Measurements from ENCODE around the gene TMEM63A.
"Not testable (repeated sequence)": the region's sequence is repeated elsewhere in the genome, so short reads cannot be mapped to it uniquely, and the experiment has no call there.

The TMEM63A gene

GRCh38 chr1:225815090-225815489, 67.1 kb downstream of the TMEM63A start:
- H3K27me3 ChIP-seq (ENCODE audit: insufficient read depth, low read length, poor library complexity); H3K27ac ChIP-seq (ENCODE audit: low read depth, low read length); H2AK5ac ChIP-seq (ENCODE audit: low read length); H2BK5ac ChIP-seq (ENCODE audit: low read length); H3K18ac ChIP-seq (ENCODE audit: low read length); H3K4ac ChIP-seq (ENCODE audit: low read depth, low read length); H3K23ac ChIP-seq (ENCODE audit: low read length); H3K9ac ChIP-seq (ENCODE audit: low read length); DNase-seq; H3K4me3 ChIP-seq (ENCODE audit: low read length); H4K8ac ChIP-seq (ENCODE audit: low read depth, low read length); H3K4me2 ChIP-seq (ENCODE audit: low read length); H3K36me3 ChIP-seq (ENCODE audit: control insufficient read depth, insufficient read depth, low read length); H3K56ac ChIP-seq (ENCODE audit: low read length); H4K5ac ChIP-seq (ENCODE audit: low read length); H2BK15ac ChIP-seq (replicated peaks; ENCODE audit: low read depth); H2BK120ac ChIP-seq (ENCODE audit: low read depth, low read length): not testable (repeated sequence)
- peaks cover 40% of the 10 kb centered on the region for H3K4me1 ChIP-seq (ENCODE audit: control insufficient read depth, low read depth, low read length)
- H3K79me2 ChIP-seq (ENCODE audit: control insufficient read depth, insufficient read depth, low read length): peaks cover 66% of the 10 kb centered on the region
- peaks cover 46% of the 10 kb centered on the region for H3K79me1 ChIP-seq (ENCODE audit: low read length)
- no CpG with 5 or more reads among the region's 7 CpGs for WGBS (ENCODE audit: extremely low coverage, insufficient coverage, low lambda C conversion rate)

GRCh38 chr1:225814381-225814780, 67.8 kb downstream of the TMEM63A start:
- no peaks in the 10 kb centered on the region for H3K27me3 ChIP-seq (ENCODE audit: insufficient read depth, low read length, poor library complexity)
- no peak overlapping the region for H3K23ac ChIP-seq (ENCODE audit: low read length)
- no peak overlapping the region for H4K8ac ChIP-seq (ENCODE audit: low read depth, low read length)
- peaks cover 42% of the 10 kb centered on the region for H3K79me1 ChIP-seq (ENCODE audit: low read length)
- H3K27ac ChIP-seq (ENCODE audit: low read depth, low read length): no peak overlapping the region
- H2BK15ac ChIP-seq (replicated peaks; ENCODE audit: low read depth): no peak overlapping the region
- H3K4me3 ChIP-seq (ENCODE audit: low read length): no peak overlapping the region
- no peaks in the 10 kb centered on the region for H3K36me3 ChIP-seq (ENCODE audit: control insufficient read depth, insufficient read depth, low read length)
- no peak overlapping the region for H3K9ac ChIP-seq (ENCODE audit: low read length)
- no peak overlapping the region for H2BK120ac ChIP-seq (ENCODE audit: low read depth, low read length)
- no peak overlapping the region for H3K56ac ChIP-seq (ENCODE audit: low read length)
- H2BK5ac ChIP-seq (ENCODE audit: low read length): no peak overlapping the region
- no peak for DNase-seq
- no peak overlapping the region for H3K18ac ChIP-seq (ENCODE audit: low read length)
- no CpG with 5 or more reads among the region's 7 CpGs for WGBS (ENCODE audit: extremely low coverage, insufficient coverage, low lambda C conversion rate)
- H2AK5ac ChIP-seq (ENCODE audit: low read length): no peak overlapping the region
- H3K4me2 ChIP-seq (ENCODE audit: low read length): no peak overlapping the region
- H4K5ac ChIP-seq (ENCODE audit: low read length): no peak overlapping the region
- H3K4ac ChIP-seq (ENCODE audit: low read depth, low read length): no peak overlapping the region
- peaks cover 40% of the 10 kb centered on the region for H3K4me1 ChIP-seq (ENCODE audit: control insufficient read depth, low read depth, low read length)
- peaks cover 61% of the 10 kb centered on the region for H3K79me2 ChIP-seq (ENCODE audit: control insufficient read depth, insufficient read depth, low read length)

- H3K27ac ChIP-seq (ENCODE audit: low read depth, low read length): no peak overlapping the region
- no peak overlapping the region for H4K5ac ChIP-seq (ENCODE audit: low read length)
- peaks cover 41% of the 10 kb centered on the region for H3K79me1 ChIP-seq (ENCODE audit: low read length)
- WGBS (ENCODE audit: extremely low coverage, insufficient coverage, low lambda C conversion rate): no CpG with 5 or more reads among the region's 10 CpGs
- H3K4me1 ChIP-seq (ENCODE audit: control insufficient read depth, low read depth, low read length): peaks cover 38% of the 10 kb centered on the region
- H3K79me2 ChIP-seq (ENCODE audit: control insufficient read depth, insufficient read depth, low read length): peaks cover 57% of the 10 kb centered on the region
- no peak overlapping the region for H4K8ac ChIP-seq (ENCODE audit: low read depth, low read length)
- H3K4me3 ChIP-seq (ENCODE audit: low read length): no peak overlapping the region
- no peak overlapping the region for H2AK5ac ChIP-seq (ENCODE audit: low read length)
- H2BK120ac ChIP-seq (ENCODE audit: low read depth, low read length): no peak overlapping the region
- no peak overlapping the region for H3K4me2 ChIP-seq (ENCODE audit: low read length)
- no peak overlapping the region for H2BK5ac ChIP-seq (ENCODE audit: low read length)
- no peak overlapping the region for H2BK15ac ChIP-seq (replicated peaks; ENCODE audit: low read depth)
- peak overlapping the region; percentile 44 for H3K56ac ChIP-seq (ENCODE audit: low read length)
- no peaks in the 10 kb centered on the region for H3K36me3 ChIP-seq (ENCODE audit: control insufficient read depth, insufficient read depth, low read length)
- H3K18ac ChIP-seq (ENCODE audit: low read length): no peak overlapping the region
- H3K9ac ChIP-seq (ENCODE audit: low read length): peak overlapping the region; percentile 8
- DNase-seq: peak; percentile 57
- no peak overlapping the region for H3K4ac ChIP-seq (ENCODE audit: low read depth, low read length)
- H3K23ac ChIP-seq (ENCODE audit: low read length): peak overlapping the region; percentile 69
- no peaks in the 10 kb centered on the region for H3K27me3 ChIP-seq (ENCODE audit: insufficient read depth, low read length, poor library complexity)
Measured at GRCh38 chr1:225813214-225813964, 68.8 kb downstream of the TMEM63A start.

GRCh38 chr1:225812488-225813213, 69.5 kb downstream of the TMEM63A start:
- H4K5ac ChIP-seq (ENCODE audit: low read length): no peak overlapping the region
- H3K27me3 ChIP-seq (ENCODE audit: insufficient read depth, low read length, poor library complexity): no peaks in the 10 kb centered on the region
- H2BK15ac ChIP-seq (replicated peaks; ENCODE audit: low read depth): no peak overlapping the region
- peaks cover 36% of the 10 kb centered on the region for H3K79me1 ChIP-seq (ENCODE audit: low read length)
- H3K79me2 ChIP-seq (ENCODE audit: control insufficient read depth, insufficient read depth, low read length): peaks cover 51% of the 10 kb centered on the region
- H2BK5ac ChIP-seq (ENCODE audit: low read length): no peak overlapping the region
- no peak for DNase-seq
- no peak overlapping the region for H3K4me2 ChIP-seq (ENCODE audit: low read length)
- no peak overlapping the region for H3K27ac ChIP-seq (ENCODE audit: low read depth, low read length)
- no CpG with 5 or more reads among the region's 8 CpGs for WGBS (ENCODE audit: extremely low coverage, insufficient coverage, low lambda C conversion rate)
- no peak overlapping the region for H4K8ac ChIP-seq (ENCODE audit: low read depth, low read length)
- H3K18ac ChIP-seq (ENCODE audit: low read length): no peak overlapping the region
- no peak overlapping the region for H2AK5ac ChIP-seq (ENCODE audit: low read length)
- no peak overlapping the region for H3K4me3 ChIP-seq (ENCODE audit: low read length)
- H3K9ac ChIP-seq (ENCODE audit: low read length): no peak overlapping the region
- no peaks in the 10 kb centered on the region for H3K36me3 ChIP-seq (ENCODE audit: control insufficient read depth, insufficient read depth, low read length)
- peak overlapping the region; percentile 73 for H3K56ac ChIP-seq (ENCODE audit: low read length)
- no peak overlapping the region for H3K4ac ChIP-seq (ENCODE audit: low read depth, low read length)
- no peak overlapping the region for H2BK120ac ChIP-seq (ENCODE audit: low read depth, low read length)
- H3K23ac ChIP-seq (ENCODE audit: low read length): peak overlapping the region; percentile 83
- peaks cover 33% of the 10 kb centered on the region for H3K4me1 ChIP-seq (ENCODE audit: control insufficient read depth, low read depth, low read length)

GRCh38 chr1:225811622-225812487, 70.3 kb downstream of the TMEM63A start:
- H3K27ac ChIP-seq (ENCODE audit: low read depth, low read length): peak overlapping the region; percentile 97
- DNase-seq: peak; percentile 81

More at GRCh38 chr1:225811622-225812487, 70.3 kb downstream of the TMEM63A start:
- H3K4ac ChIP-seq (ENCODE audit: low read depth, low read length): peak overlapping the region; percentile 1
- H3K79me2 ChIP-seq (ENCODE audit: control insufficient read depth, insufficient read depth, low read length): peaks cover 44% of the 10 kb centered on the region
- peak overlapping the region; percentile 92 for H2AK5ac ChIP-seq (ENCODE audit: low read length)
- peak overlapping the region; percentile 69 for H2BK5ac ChIP-seq (ENCODE audit: low read length)
- H4K5ac ChIP-seq (ENCODE audit: low read length): peak overlapping the region; percentile 52
- peaks cover 25% of the 10 kb centered on the region for H3K4me1 ChIP-seq (ENCODE audit: control insufficient read depth, low read depth, low read length)
- peak overlapping the region; percentile 15 for H3K4me3 ChIP-seq (ENCODE audit: low read length)
- H3K36me3 ChIP-seq (ENCODE audit: control insufficient read depth, insufficient read depth, low read length): no peaks in the 10 kb centered on the region
- H3K18ac ChIP-seq (ENCODE audit: low read length): peak overlapping the region; percentile 30
- H2BK15ac ChIP-seq (replicated peaks; ENCODE audit: low read depth): no peak overlapping the region
- H3K79me1 ChIP-seq (ENCODE audit: low read length): peaks cover 32% of the 10 kb centered on the region
- H3K23ac ChIP-seq (ENCODE audit: low read length): peak overlapping the region; percentile 83
- no peaks in the 10 kb centered on the region for H3K27me3 ChIP-seq (ENCODE audit: insufficient read depth, low read length, poor library complexity)
- H3K9ac ChIP-seq (ENCODE audit: low read length): peak overlapping the region; percentile 89
- H4K8ac ChIP-seq (ENCODE audit: low read depth, low read length): peak overlapping the region; percentile 59
- peak overlapping the region; percentile 78 for H3K4me2 ChIP-seq (ENCODE audit: low read length)
- WGBS (ENCODE audit: extremely low coverage, insufficient coverage, low lambda C conversion rate): no CpG with 5 or more reads among the region's 10 CpGs
- peak overlapping the region; percentile 91 for H3K56ac ChIP-seq (ENCODE audit: low read length)
- no peak overlapping the region for H2BK120ac ChIP-seq (ENCODE audit: low read depth, low read length)

Measured in mesendoderm (in vitro differentiated cells).